Epidermal melanocyte (primary cell): ENCODE data around the gene DNAJC15.
"Not testable (repeated sequence)": the region's sequence is repeated elsewhere in the genome, so short reads cannot be mapped to it uniquely, and the experiment has no call there.

Experiments
- DNase-seq: peaks from one replicate; pipeline ENCODE4 v3.0.0; 2011; ENCODE audit warnings: low spot score; ENCODE audit not compliant: insufficient read length

Gene DNAJC15

DNA sequence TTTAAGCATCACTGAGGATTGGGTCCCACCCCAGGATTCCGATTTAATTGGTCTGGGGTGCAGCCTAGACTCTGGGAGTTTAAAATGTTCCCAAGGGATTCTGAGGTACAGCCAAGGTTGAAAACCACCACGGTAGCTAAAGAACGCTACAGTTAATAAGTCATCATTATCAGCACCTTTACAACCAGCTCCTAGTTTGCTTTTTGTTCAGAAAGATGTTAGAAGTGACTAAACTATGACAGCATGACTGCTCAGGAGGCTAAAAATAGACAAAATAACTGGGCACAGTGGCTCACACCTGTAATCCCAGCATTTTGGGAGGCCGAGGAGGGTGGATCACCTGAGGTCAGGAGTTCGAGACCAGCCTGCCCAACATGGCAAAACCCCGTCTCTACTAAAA lies 19.7 kb upstream of the DNAJC15 start:
- no peak for DNase-seq

DNA sequence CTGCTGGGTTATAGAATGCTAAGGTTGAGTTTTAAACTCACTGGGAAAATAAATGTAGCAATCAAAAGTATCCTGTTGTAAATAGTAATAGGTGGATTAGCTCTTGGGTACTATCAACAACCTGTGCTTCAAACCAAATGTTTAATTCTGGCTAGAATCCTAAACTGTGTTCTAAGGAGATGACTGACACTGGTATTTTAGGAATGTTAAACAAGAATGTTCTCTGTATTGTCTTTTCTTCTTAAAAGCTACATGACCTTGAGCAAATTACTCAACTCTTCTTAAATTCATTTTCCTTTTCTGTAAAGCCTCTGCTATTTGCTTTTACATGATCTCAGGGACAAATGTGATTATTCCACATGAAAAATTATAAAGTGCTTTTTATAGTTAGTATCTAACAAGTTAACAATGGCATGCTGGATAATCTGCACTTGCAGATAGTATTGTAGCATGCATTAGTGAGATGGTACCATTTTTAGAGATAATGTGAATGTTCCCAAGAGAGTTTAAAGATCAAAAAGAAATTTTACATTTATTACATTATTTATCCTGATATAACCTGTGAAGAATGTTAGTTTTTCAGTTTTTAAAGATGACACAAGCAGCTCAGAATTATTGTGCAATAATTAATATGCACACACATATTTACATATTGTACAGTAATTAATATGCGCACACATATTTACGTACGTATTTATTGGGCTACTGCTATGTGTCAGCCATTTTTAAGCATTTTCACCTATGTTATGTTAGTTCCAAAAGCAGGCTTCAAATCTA lies 17.7 kb upstream of the DNAJC15 start:
- no peak for DNase-seq

DNA sequence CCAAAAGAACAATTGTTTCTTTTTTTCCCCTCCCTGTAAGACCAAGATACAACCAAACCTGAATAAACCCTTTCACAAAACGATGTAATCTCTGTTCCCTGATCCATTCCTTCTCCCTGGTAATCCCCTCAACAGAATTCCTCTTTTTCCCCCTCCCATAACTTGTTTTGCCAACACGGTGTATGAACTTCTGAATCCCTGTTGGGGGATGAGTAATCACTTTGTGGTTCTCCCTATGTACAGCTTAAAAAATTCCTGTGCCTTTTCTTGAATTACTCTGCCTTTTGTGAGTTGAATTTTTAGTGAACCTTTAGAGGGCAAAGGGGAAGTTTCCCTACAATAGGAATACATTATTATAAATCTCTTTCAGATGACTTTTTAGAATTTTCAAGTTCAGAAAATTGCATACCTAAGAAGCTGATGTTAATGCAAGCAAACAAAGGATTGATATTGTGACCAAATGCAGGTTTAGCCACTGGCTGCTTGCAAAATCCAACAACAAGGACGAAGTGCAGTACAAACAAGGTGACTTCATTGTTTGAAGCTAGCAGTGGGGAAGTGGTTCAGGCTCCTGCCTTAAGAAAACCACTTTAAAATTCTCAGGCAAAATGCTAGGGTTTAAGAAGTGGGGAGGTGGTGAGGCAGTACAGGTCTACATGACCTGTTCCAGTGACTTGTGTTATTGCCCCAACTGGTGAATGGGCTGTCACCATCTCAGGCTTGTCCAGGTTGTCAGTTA lies 16.3 kb upstream of the DNAJC15 start:
- DNase-seq = no peak

- DNase-seq = no peak
Measured at GRCh38 chr13:43008596-43008995, 14.8 kb upstream of the DNAJC15 start.

- DNase-seq = no peak
Measured at GRCh38 chr13:43009506-43009905, 13.9 kb upstream of the DNAJC15 start.

DNA sequence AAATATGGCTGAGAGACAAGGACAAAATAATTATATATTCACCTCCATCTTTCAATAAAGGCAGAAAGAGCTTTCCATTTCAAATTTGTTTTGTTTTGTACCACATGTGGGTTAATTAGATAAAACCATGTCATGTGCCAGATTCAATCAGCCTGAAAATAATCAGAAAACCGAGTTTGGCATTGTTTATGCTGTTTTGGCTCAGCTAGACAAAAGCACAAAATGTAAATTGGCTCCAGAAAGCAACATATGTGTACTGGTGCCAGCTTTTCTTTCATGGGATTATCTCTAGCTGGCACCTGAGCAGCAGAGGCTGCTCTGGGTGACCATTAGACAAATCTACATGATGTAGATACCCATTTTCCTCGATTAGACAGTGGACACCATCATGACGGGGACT lies 9.2 kb upstream of the DNAJC15 start:
- no peak for DNase-seq

GRCh38 chr13:43016226-43016625 lies 7.2 kb upstream of the DNAJC15 start:
- no peak for DNase-seq

DNA sequence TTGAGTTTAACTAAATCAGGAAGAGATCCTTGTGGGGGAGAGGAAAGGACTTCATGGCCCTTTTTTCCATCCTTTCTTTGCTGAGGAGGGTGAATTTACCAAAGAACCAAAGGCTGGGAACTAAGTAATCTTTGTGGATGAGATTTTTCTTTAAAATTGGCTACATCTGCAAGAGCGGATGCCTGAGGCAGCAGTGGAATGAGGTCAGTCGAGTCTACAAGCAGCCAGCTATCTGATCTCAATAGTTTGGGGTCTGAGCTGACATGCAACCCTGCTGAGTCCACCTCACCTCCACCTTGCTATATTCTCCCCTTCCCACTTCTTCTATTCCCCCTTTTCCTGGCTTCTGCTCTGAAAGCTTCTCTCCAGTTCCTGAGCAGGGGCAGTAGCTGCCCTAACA lies 3.6 kb upstream of the DNAJC15 start:
- DNase-seq = no peak

DNA sequence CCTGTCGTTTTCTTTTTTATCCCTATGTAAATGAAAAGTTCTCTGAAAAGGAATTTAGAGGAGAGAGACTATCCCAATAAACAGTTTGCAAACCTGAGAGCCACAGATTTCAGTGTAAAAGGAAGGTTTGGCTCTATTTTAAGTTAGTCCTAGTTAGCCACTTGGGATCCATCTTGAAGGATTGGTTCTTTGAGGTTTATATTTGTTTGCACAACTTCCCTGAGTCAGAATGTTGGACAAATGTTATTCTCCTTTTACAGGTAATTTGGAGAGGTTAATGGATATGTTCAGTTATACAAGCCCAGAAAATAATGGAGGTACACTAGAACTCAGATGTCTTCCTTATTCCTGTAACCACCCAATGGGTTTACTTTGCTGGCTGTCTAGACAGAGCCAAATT lies 2.6 kb upstream of the DNAJC15 start:
- DNase-seq = no peak

DNA sequence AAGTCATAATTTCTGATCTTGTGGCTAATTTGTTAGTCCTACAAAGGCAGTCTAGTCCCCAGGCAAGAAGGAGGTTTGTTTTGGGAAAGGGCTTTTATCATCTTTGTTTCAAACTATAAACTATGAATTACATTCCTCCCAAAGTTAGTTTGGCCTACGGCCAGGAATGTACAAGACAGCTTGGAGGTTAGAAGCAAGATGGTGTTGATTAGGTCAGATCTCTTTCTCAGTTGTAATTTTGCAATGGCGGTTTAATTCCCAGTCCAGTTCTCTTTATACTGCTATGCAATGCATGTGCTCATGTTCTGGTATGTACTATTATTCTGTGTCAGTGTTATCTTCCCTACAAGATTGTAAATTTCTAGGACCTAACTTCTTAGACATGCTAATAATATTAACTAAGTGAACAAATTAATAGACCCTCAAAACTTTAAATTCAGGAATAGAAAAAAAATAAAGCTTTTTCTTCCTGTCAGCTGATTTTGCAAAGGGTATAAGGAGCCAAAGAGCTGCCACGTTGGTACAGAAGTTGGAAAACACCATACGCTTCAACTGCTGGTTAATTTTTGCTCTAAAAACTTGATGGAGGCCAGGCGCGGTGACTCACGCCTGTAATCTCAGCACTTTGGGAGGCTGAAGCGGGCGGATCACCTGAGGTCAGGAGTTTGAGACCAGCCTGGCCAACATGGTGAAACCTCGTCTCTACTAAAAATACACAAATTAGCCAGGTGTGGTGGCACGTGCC lies 1.3 kb upstream of the DNAJC15 start:
- no peak for DNase-seq

DNA sequence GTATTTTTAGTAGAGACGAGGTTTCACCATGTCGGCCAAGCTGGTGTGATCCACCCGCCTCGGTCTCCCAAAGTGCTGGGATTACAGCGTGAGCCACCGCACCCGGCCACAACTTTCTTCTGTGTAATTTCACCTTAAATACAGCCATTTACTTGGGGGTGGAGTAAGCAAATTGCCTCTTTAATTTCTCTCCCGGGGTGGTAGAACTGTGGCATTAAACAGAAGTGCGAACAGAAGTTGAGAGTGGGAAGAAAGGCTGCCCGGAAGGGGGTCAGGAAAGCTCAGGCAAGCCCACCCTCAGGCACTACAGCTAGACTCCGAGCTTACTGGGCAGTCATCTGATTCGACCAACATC lies 475 bp upstream of the DNAJC15 start:
- DNase-seq = no peak

- no peak for DNase-seq
Measured at GRCh38 chr13:43026262-43026661, 2.9 kb downstream of the DNAJC15 start.

- DNase-seq = no peak
Measured at GRCh38 chr13:43030548-43030947, 7.2 kb downstream of the DNAJC15 start.

DNA sequence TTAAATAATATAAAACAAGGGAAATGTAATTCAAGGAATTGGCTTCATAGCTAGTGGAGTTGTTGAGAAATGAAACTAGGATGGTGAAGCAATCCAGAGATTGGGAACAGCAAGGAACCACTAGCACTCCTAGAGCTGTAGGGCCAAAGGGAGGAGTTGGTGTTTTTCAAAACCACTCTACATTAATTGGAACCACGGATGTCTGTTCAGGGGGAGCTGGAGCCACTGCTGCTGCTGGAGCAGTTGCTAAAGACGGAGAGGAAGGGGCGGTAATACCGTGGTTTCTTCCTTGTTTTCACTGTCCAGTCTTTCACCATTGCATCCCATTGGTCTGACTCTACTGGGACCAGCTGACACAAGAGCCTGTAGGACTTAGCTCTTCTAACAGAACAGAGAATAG lies 8.5 kb downstream of the DNAJC15 start:
- DNase-seq = no peak

DNA sequence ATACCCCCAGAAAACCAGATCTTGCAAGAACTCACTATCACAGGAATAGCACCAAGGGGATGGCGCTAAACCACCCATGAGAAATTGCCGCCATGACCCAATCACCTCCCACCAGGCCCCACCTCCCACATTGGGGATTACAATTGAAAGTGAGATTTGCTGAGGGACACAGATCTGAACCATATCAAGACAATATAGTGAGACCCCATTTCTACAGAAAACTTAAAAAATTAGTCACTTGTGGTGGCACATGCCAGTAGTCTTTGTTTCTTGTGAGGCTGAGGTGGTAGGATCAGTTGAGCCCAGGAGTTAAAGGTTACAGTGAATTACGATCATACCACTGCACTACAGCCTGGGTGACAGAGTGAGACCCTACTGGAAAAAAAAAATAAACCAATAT lies 9.7 kb downstream of the DNAJC15 start:
- DNase-seq = no peak

GRCh38 chr13:43036351-43037250 lies 13.2 kb downstream of the DNAJC15 start:
- no peak for DNase-seq

DNA sequence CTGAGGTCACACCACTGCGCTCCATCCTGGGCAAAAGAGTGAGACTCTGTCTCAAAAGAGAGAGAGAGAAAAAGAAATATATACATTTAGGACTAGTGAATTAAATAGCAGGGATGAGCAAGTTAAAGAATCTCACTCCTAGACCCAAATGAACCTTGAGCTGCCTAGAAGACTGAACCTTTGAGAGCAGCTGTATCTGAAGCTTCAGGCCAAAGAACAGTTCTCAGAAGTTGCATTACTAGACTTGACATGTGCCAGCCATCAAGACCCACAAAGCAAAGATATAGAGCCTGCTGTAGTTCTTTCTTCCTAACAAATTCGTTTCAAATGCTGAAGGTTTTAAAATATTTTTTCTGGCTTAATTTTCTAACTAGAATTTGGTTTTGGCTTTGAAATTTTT lies 16.6 kb downstream of the DNAJC15 start:
- DNase-seq = no peak

- DNase-seq = not testable (repeated sequence)
Measured at GRCh38 chr13:43040581-43041368, 17.4 kb downstream of the DNAJC15 start.

GRCh38 chr13:43041369-43041921 lies 18.1 kb downstream of the DNAJC15 start:
- DNase-seq = no peak

DNA sequence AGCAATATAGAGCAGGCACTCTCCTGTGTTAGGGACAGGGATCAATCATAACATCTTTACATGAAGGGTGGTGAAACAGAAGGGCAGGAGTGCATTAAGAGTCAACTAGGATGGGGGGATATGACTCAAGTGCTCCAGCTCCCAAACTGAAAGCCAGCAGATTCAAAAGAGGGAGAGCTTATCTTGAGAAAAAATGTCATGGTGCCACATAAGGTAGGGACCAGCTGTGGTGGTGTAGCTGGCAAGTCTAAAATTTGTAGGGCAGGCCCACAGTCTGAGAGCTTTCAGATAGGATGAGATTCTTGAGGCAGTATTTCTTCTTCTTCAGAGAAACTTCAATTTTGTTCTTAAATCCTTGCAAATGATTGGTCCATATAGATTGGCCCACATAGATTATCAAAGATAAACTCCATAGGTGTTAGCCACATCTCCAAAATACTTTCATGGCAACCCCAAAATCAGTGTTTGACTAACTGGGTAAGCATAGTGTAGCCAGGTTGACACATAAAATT lies 19.1 kb downstream of the DNAJC15 start:
- no peak for DNase-seq
